ENCODE results near the gene NPEPL1.

Gene NPEPL1

DNA sequence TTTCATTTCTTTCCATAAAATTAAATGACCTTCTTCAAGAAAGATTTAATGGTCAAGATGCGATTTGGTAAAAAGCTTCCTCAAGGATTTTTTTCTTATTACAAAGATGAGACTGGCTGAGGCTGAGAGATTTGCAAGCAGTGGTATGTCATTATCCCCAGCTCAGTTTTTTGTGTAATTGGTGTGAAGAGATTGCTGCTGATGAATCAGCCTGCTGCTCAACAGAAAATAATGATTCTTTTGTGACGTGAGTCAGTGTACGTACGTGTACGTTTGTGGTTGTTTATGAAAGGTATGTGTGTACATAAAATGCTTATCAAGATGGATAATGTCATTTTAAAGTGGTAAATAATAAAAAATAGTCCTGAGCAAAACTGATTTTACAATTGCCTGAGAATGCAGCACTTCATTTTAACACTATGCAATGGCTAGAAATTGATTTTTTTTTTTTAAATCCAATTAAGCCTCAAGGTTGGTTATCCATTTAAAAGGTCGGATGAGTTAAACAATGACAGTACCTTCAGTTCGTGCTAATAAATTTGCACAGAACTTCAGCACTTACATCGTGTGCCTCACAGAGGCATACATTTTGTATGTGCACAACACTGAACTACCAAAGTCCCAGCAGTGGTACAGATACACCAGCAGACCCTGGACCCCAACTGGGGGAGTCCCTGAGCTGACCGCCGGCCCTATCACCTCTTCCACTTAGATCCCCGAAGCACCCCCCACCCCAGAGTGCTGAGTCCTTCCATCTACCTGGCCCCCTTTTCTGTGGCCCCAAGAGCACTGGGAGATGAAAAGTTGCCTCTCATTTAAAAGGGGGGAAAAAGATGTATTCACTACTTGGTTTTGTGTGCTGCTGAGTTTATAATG is 9.7 kb upstream of the NPEPL1 start:
- in situ Hi-C loops (cut with MboI; ENCODE audit: low sequenced_read_pairs) = no loop called here

- in situ Hi-C loops (cut with MboI; ENCODE audit: low sequenced_read_pairs) = no loop called here
Observed at GRCh38 chr20:58684291-58684690, 8.3 kb upstream of the NPEPL1 start.

DNA sequence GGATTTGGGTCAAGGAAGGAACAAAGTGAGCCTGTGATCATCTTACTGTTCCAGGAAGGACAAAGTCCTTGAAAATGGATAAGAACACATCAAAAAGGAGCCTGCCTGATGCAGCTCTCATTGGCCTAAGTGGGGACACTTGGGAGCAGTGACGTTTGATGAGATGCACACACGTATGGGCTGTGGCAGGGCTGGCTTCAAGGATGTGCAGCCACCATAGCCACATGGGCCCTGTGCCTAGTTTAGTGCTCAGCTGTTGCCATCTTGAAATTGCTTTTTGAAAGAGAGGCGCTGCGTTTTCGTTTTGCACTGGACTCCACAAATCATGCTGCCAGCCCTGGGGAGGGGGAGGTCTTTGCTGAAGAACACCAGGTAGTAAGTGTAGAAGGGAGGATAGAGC is 6.6 kb upstream of the NPEPL1 start:
- in situ Hi-C loops (cut with MboI; ENCODE audit: low sequenced_read_pairs) = no loop called here

DNA sequence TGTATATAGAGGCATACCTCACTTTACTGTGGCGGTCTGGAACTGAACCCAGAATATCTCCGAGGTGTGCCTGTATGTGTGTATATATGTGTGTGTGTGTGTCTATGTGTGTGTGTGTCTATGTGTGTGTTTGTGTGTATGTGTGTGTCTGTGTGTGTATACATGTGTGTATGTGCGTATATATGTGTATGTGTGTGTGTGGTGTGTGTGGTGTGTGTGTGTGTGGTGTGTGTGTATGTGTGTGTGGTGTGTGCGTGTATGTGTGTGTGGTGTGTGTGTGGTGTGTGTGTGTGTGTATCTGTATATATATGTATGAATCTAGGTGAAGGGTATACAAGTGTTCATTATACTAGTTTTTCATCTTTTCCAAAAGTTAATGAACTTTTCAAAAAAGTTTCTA is 4.2 kb upstream of the NPEPL1 start:
- in situ Hi-C loops (cut with MboI; ENCODE audit: low sequenced_read_pairs) = no loop called here

DNA sequence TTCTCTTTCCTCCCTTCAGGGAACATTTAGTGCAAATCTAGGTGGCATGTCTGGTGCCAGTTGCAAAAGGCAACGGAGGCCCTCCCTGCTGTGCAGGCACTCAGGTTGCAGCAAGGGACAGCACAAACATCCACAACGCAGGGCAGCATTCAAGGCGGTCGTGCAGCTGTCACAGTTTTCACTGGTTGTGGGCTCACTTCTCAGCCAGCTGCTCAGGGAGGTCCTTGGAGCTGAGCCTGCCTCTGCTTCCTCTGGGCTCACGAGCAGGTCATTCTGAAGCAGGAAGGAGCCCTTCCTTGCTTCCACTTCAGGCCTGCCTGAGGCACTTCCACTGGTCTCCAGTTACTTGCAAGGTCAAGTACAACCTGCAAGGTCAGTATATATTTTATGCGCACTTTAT is 3.8 kb upstream of the NPEPL1 start:
- in situ Hi-C loops (cut with MboI; ENCODE audit: low sequenced_read_pairs) = no loop called here

DNA sequence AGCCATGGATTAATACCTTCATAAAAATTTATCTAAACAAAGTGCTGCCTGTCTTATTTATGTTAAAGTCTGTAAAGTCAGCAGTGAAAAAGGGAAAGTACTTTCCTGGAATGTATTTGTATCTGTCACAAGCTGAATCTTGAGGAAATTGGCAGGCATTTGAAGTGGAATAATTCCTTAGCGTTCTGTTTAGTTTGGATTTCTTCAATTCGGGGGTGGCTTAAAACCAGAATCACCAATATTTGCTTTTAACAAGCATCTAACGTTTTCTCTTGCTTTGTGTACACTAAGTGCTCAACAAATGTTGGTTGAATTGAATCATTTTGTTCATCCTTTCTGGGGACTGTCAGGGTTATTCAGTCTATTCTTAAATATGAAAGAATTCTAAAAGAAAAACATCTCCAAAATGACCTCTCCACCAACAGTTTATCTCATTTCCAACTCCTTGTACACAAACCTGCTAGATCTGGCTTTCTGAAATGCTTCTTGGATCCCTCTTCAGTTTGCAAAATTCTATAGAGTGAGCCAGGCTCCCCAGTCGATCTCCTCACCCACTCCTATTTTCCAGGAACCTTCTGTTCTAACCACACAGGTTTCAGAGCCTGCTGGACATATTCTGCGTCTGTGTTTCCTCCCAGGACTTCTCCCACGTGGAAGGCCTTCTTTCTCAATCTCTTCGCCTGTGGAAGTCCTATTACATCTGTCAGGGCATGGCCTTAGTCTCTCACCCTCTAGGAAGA is 2.0 kb upstream of the NPEPL1 start:
- in situ Hi-C loops (cut with MboI; ENCODE audit: low sequenced_read_pairs) = no loop called here

DNA sequence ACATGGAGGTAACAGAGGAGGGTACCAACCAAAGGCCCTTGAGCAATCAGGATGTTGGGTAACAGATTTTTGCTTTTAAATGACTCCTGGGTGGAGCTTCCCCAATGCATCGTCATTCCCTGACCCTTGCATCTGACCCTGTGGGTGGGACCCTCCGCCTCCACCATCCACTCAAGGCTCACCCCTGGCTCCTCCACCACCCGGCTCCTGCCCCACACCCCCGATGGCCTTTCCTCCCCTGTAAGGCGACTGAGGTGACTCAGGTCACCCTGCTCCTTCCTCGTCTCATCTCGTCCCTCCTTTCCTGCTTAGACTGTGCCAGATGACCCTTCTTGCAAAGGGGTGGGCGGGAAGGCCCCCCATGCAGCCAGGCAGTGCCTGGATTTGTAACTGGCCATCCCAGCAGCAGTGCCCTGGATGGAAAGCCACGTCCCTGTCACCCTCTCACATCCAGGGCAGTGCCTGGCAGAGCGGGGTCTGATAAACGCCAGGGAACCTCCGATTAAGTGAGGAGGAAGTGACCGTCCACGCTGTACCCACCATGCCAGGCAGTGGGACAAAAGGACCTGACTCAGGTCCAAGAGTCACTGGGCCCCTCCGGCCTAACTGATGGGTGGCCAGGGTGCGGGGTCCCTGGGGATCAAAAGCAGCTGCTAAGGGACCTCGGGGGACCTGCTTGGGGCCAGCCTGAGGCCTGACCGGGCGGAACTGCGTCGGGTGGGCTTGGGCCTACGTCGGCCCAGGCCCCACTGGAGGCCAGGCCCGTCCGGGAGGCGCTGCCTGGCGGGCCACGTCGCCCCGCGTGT is 624 bp upstream of the NPEPL1 start:
- in situ Hi-C loops (cut with MboI; ENCODE audit: low sequenced_read_pairs) = no loop called here

DNA sequence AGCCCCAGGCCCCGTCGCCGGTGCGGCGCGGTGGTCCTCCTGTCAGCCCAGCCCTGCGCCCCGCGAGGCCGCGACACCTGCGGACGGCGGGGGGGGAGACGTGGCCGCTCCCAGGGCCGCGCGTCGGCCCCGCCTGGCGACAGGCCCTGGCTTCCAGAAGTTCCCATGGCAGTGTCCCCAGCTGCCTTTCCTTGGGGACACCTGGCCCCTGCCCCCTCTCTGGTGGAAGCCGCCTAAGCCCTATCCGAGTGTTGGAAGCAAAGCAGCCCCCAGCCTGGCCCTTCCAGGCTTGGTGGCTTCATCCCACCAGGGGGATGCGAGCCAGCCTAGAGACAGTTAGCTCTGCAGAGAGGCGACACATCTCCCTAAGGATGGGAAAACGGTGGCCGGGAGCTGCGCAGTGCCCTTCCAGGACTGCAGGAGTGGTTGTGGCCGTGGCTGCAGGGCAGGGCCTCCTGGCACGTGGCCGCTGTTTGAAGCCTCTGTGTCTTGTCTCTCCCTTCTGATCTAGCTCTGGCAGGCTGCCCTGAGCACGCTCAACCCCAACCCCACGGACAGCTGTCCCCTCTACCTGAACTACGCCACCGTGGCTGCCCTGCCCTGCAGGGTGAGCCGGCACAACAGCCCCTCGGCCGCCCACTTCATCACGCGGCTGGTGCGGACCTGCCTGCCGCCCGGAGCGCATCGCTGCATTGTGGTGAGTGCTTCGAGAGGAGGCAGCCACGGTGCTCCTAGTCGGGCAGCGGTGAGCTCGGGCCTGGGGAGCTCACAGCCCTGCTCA is 816 bp downstream of the NPEPL1 start:
- in situ Hi-C loops (cut with MboI; ENCODE audit: low sequenced_read_pairs) = no loop called here

- in situ Hi-C loops (cut with MboI; ENCODE audit: low sequenced_read_pairs) = no loop called here
Observed at GRCh38 chr20:58694241-58695083, 1.9 kb downstream of the NPEPL1 start.

- in situ Hi-C loops (cut with MboI; ENCODE audit: low sequenced_read_pairs) = no loop called here
Observed at GRCh38 chr20:58695084-58695722, 2.6 kb downstream of the NPEPL1 start.

- in situ Hi-C loops (cut with MboI; ENCODE audit: low sequenced_read_pairs) = no loop called here
Observed at GRCh38 chr20:58695895-58696375, 3.3 kb downstream of the NPEPL1 start.

- in situ Hi-C loops (cut with MboI; ENCODE audit: low sequenced_read_pairs) = no loop called here
Observed at GRCh38 chr20:58696411-58696961, 3.9 kb downstream of the NPEPL1 start.

GRCh38 chr20:58697201-58697866 is 4.7 kb downstream of the NPEPL1 start:
- in situ Hi-C loops (cut with MboI; ENCODE audit: low sequenced_read_pairs) = no loop called here

- in situ Hi-C loops (cut with MboI; ENCODE audit: low sequenced_read_pairs) = no loop called here
Observed at GRCh38 chr20:58697867-58698703, 5.5 kb downstream of the NPEPL1 start.

DNA sequence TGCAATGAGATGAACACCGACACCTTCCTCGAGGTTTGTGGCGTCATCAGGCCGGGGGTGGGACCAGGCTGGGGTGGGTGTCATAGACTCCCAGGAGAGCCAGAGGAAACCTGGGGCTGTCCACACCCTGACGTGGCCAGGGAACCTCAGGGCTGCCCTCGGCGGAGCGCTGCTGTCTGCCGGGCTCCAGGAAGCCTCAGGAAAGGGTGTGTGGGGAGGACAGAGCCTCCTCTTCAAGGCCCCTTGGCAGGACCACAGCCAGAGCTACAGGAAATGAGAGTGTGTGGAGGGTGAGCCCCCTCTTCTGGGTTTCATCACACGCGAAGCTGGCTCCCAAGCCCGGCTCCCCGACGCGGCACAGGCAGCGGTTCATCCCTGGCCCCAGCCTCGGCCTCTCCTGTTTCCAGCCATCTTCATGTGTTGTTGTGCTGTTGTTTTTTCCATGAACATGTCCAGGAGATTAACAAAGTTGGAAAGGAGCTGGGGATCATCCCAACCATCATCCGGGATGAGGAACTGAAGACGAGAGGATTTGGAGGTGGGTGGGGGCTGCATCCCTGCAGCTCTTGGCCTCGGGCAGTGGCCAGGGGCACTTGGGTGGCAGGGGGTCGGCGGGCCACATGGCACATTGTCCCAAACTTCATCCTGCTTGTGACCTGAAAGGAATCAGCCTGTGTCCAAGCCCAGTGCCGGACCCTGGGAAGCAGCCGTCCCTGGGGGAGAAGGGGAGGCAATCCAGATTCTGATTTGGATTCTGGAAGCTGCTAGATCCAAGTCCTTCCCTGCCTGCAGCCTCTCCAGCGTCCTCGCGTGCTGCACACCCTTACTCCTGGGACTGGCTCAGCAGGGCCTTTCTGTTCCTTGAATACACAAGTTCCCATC is 6.4 kb downstream of the NPEPL1 start:
- in situ Hi-C loops (cut with MboI; ENCODE audit: low sequenced_read_pairs) = no loop called here

- in situ Hi-C loops (cut with MboI; ENCODE audit: low sequenced_read_pairs) = no loop called here
Observed at GRCh38 chr20:58699623-58700107, 7.1 kb downstream of the NPEPL1 start.
